GM12865 (cell line): ENCODE data around the gene EFR3B.
A peak's percentile ranks its signal among the peaks of the same experiment; 100 is the strongest.

Experiments used
- DNase-seq: peaks from one replicate; pipeline ENCODE4 v3.0.0; 2010; ENCODE audit warnings: low read depth
- H3K4me3 ChIP-seq: 2 replicates; pipeline ENCODE4 v1.5.1; 2011; ENCODE audit warnings: mild to moderate bottlenecking, low read depth, low read length, control low read depth
- TF ChIP-seq, protein P1 (sequence below): IDR thresholded peaks from 2 replicates; pipeline ENCODE4 v1.5.1; 2011; ENCODE audit warnings: low read length, control low read depth, low read depth, inconsistent platforms; ENCODE audit not compliant: insufficient read depth; ENCODE audit errors: missing control alignments

EFR3B gene

DNA sequence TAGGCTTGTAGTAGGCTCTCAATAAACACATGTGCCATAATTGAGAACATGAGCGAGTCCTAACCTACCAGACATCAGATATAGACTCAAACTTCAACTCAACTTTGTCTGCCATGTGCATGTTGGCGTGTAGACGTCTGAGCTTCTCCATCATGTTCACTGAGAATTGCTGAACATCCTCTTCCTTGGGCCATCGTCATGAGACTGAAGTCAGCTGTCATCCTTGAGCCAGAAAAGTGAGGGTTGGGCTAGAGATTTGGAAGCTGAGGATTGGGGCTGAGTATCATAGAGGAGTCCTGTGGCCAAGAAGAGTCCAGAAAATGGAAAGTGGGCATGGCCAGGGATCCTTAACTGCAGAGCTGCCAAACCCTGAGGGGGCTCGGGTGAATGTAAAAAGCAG, 7.8 kb upstream of the EFR3B start:
- TF ChIP-seq, protein P1, sequence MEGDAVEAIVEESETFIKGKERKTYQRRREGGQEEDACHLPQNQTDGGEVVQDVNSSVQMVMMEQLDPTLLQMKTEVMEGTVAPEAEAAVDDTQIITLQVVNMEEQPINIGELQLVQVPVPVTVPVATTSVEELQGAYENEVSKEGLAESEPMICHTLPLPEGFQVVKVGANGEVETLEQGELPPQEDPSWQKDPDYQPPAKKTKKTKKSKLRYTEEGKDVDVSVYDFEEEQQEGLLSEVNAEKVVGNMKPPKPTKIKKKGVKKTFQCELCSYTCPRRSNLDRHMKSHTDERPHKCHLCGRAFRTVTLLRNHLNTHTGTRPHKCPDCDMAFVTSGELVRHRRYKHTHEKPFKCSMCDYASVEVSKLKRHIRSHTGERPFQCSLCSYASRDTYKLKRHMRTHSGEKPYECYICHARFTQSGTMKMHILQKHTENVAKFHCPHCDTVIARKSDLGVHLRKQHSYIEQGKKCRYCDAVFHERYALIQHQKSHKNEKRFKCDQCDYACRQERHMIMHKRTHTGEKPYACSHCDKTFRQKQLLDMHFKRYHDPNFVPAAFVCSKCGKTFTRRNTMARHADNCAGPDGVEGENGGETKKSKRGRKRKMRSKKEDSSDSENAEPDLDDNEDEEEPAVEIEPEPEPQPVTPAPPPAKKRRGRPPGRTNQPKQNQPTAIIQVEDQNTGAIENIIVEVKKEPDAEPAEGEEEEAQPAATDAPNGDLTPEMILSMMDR, result no peak
- no peak overlapping the region for H3K4me3 ChIP-seq
- no peak for DNase-seq

DNA sequence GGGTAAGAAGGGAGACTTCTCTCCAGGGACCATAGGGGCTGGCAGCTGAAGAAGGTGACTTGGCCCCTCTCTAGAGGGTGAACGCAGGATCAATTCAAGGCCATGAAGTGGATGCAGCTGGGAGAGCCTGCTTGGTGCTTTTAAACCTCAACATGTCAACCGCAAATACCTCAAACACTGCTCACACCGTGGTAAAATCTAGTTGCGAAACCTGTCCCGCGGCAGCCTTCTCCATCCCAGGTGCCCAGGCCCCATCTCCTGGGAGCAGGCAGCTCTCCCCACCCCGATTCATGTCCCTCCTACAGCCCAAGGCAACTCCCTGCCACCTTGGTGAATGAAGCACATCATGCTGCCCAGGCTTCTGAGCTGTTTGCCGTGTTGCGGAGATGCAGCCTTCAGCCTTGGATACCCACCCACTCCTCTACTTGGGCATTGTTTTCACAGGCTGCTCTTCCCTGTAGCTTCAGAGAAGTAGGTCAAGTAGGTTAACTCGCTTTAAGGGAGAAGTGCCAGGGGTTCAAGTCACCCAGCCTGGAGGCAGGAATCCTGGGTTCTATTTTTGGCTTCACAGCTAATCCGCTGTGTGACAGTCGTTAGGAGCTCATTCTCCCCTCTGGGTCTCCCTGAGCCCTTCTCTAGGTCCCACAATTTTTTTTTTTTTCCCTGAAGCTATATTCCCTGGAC, 6.2 kb upstream of the EFR3B start:
- H3K4me3 ChIP-seq, result no peak overlapping the region
- DNase-seq, result no peak
- TF ChIP-seq, protein P1, result no peak

DNA sequence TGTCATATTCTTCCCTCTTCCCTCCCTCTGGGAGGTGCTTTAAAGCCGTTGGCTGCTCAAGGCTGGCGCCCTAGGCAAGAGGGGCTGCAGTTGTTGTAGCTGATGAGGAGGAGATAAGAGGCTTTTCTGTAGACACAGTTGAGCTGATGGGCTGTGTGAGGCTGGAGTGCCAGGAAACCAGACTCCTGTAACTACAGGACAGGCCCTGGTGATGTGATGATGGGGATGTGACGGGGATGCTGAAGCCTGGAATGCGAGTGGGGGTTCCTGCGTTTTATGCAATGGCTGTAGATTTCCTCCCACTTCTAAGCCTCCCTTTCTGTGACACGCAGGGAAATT, 5.7 kb upstream of the EFR3B start:
- no peak for DNase-seq
- H3K4me3 ChIP-seq, result no peak overlapping the region
- TF ChIP-seq, protein P1, result no peak

DNA sequence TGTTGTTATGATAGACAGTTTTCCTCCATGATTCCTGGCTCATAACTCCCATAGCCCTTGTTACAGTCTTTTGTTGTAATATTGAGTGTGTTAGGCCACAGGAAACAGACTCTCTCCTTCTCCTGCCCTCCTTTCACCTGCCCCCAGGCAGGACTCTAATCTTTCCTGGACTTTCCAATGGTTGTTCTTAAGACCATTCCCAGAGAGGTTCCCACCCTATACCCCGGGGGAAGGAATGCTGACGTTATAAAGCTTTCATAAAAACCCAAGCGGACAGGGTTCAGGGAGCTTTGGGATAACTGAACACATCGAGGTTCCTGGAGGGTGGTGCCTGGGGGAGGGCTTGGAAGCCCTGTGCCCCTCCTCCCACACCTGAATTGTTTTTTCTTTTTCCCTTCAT, 2.8 kb upstream of the EFR3B start:
- no peak overlapping the region for H3K4me3 ChIP-seq
- DNase-seq, result no peak
- TF ChIP-seq, protein P1, result no peak

DNA sequence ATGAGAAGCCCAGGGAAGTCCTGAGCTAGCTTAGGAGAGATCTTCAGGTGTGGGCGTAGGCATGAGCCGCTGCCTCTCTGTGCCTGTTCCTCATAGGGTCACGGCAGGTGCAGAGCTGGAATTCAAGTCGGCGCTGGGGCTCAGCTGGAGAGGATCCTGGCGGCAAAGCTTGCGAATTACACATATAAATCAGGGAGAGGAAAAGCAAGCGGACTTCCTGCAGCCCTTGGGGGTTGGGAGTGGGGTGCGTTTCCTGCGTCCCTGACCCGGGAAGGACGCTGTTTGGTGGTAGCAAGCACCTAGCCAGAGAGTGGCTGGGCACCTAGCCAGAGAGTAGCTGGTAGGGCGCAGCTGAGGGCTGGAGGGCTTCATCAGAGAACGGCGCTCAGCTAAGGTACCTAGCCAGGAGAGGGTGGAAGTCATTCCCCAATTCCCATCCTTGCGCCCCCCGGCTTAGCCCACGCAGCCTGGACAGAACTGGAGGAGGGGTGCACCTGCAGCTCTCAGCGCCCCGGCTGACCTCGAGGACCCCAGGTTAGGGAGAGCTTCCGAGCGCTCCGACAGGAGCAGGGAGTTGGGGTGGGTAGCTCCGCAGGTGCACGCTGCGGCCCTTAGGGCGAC, 459 bp upstream of the EFR3B start:
- H3K4me3 ChIP-seq, result peak overlapping the region; percentile 51
- TF ChIP-seq, protein P1, result peak; percentile 8
- peak; percentile 38 for DNase-seq

DNA sequence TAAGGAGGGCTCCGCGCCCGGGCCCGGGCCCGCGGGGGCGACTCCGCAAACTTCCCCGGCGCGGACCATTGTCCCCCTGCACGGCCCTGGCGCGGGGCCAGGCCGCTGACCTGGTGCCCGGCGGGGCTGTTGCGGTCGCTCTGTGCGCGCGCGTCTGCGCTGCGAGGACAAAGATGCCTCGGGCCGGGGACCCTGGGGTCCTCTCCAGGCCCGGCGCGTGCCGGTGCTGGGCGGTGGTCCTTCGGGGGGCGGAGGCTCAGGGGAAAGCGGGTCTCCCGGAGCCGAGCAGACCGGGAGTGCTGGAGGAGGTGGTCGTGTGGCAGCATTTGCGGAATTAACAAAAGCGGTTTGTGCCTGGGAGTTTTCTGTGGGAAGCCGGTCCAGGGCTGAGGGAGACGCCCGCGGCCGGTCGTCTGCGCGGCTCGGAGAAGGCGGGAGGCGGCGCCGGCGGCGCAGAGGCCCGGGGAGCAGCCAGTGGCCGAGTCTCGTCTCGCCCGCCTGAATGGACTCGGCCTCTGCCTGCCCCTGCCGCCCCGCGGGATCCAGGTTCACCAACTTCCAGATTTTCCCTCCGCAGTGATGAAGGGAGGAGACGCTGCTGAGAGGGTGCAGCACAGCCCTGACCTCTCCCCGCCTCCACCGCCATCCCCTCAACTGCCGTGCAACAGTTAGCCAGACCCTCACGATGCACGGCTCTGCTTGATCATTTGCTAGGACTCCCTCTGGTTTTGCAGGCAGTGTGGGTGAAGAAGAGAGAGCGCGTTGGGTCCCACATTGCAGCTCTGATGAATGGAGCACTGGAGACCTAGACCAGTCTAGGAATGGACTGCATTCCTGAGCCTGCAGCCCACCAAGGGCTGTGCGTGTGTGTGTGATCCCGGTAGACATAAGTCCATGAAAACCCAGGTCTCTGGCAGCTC, 705 bp downstream of the EFR3B start:
- peak; percentile 13 for DNase-seq
- peak overlapping the region; percentile 60 for H3K4me3 ChIP-seq
- TF ChIP-seq, protein P1, result no peak
